Measurements from ENCODE around the gene ISG15. TPM values are rescaled to one million over a fixed set of nuclear protein-coding genes. Genes with fewer than 3 reads are reported as not detected.
"Not testable (repeated sequence)": the region's sequence is repeated elsewhere in the genome, so short reads cannot be mapped to it uniquely, and the experiment has no call there.

ISG15 gene
- total RNA-seq, 6 experiments from 2014 or later = 38.4 to 89.1 (median 42.1) TPM

GRCh38 chr1:1054099-1054700 lies 40.9 kb downstream of the ISG15 start:
- Mint-ChIP-seq H3K27ac (no peak overlapping the region), H3K4me3 (no peak overlapping the region), H3K4me1 (ENCODE audit: low read depth) (peaks cover 9% of the 10 kb centered on the region; the same call in 1 of the 2 replicates), H3K36me3 (ENCODE audit: low read depth) (peaks cover 20% of the 10 kb centered on the region), H3K9me3 (no peaks in the 10 kb centered on the region), H3K27me3 (ENCODE audit: insufficient read depth) (peaks cover 12% of the 10 kb centered on the region)
- DNase-seq = no peak
- TF ChIP-seq, protein P1, sequence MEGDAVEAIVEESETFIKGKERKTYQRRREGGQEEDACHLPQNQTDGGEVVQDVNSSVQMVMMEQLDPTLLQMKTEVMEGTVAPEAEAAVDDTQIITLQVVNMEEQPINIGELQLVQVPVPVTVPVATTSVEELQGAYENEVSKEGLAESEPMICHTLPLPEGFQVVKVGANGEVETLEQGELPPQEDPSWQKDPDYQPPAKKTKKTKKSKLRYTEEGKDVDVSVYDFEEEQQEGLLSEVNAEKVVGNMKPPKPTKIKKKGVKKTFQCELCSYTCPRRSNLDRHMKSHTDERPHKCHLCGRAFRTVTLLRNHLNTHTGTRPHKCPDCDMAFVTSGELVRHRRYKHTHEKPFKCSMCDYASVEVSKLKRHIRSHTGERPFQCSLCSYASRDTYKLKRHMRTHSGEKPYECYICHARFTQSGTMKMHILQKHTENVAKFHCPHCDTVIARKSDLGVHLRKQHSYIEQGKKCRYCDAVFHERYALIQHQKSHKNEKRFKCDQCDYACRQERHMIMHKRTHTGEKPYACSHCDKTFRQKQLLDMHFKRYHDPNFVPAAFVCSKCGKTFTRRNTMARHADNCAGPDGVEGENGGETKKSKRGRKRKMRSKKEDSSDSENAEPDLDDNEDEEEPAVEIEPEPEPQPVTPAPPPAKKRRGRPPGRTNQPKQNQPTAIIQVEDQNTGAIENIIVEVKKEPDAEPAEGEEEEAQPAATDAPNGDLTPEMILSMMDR (IDR thresholded peaks at IDR 0.05) = no peak

DNA sequence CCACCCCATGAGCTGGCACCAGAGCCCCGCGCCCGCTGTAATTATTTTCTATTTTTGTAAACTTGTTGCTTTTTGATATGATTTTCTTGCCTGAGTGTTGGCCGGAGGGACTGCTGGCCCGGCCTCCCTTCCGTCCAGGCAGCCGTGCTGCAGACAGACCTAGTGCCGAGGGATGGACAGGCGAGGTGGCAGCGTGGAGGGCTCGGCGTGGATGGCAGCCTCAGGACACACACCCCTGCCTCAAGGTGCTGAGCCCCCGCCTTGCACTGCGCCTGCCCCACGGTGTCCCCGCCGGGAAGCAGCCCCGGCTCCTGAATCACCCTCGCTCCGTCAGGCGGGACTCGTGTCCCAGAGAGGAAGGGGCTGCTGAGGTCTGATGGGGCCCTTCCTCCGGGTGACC lies 41.7 kb downstream of the ISG15 start:
- H3K27me3 Mint-ChIP-seq (ENCODE audit: insufficient read depth) = peaks cover 12% of the 10 kb centered on the region
- H3K9me3 Mint-ChIP-seq = no peaks in the 10 kb centered on the region
- H3K4me1 Mint-ChIP-seq (ENCODE audit: low read depth) = peaks cover 9% of the 10 kb centered on the region; the same call in 1 of the 2 replicates
- TF ChIP-seq, protein P1 (IDR thresholded peaks at IDR 0.05) = no peak
- H3K4me3 Mint-ChIP-seq = no peak overlapping the region
- DNase-seq = no peak
- no peak overlapping the region for H3K27ac Mint-ChIP-seq
- peaks cover 20% of the 10 kb centered on the region for H3K36me3 Mint-ChIP-seq (ENCODE audit: low read depth)

- no peak for DNase-seq
- H3K9me3 Mint-ChIP-seq = no peaks in the 10 kb centered on the region
- H3K4me3 Mint-ChIP-seq = no peak overlapping the region; the same call in 1 of the 2 replicates
- peaks cover 14% of the 10 kb centered on the region for H3K27me3 Mint-ChIP-seq (ENCODE audit: insufficient read depth)
- peaks cover 20% of the 10 kb centered on the region for H3K36me3 Mint-ChIP-seq (ENCODE audit: low read depth)
- peaks cover 9% of the 10 kb centered on the region; the same call in 1 of the 2 replicates for H3K4me1 Mint-ChIP-seq (ENCODE audit: low read depth)
- TF ChIP-seq, protein P1 (IDR thresholded peaks at IDR 0.05) = no peak
- H3K27ac Mint-ChIP-seq = no peak overlapping the region
Measured at GRCh38 chr1:1055841-1056736, 42.8 kb downstream of the ISG15 start.

DNA sequence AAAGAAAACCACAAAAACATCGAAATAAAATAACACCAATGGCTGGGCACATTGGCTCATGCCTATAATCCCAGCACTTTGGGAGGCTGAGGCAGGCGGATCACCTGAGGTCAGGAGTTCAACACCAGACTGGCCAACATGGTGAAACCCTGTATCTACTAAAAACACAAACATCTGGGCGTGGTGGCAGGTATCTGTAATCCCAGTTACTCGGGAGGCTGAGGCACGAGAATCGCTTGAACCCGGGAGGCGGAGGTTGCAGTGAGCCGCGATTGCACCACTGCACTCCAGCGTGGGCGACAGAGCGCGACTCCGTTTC lies 44.4 kb downstream of the ISG15 start:
- peaks cover 12% of the 10 kb centered on the region for H3K36me3 Mint-ChIP-seq (ENCODE audit: low read depth)
- not testable (repeated sequence) for H3K4me1 Mint-ChIP-seq (ENCODE audit: low read depth)
- H3K27me3 Mint-ChIP-seq (ENCODE audit: insufficient read depth) = peaks cover 15% of the 10 kb centered on the region

DNA sequence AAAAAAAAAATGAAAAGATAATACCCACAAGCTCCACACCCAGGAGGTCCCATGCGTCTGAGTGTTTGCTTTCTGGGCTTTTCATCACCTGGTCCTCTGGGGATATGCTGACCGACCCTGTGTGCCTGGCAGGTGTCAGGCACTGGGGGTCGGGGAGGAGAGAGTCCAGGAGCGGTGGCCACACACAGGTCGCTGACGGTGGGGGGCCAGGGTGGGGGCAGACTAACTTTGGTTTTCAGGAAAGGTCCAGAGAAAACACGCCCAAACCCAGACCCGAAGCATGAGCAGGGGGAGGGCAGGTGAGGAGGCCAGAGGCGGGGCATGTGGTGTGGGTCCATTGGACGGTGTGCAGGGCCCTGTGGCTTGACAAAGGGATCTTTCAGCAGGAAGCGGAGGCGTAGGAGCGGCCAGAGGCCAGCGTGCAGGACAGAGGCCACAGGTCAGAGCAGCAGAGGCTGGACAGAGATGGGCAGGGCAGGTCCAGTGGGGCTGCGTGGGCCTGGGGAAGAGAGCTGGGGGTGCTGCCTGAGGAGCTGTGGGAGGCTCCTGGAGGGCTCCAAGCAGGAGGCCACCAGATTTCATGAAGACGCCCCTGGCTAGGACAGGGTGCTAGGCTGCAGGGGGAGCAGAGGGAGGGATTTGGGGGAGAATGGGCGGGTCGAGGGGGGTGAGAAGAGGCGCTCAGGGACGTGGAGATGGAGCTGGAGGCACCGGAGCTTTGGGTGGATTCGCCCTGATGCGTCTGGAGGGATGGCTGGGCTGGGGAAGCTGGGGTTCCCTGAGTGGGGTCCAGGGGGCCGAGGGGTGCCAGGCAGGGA lies 45.0 kb downstream of the ISG15 start:
- Mint-ChIP-seq H3K27ac (0 out of 2 replicates have a peak overlapping the region, but pooled peaks have one; percentile 11), H3K9me3 (no peaks in the 10 kb centered on the region), H3K27me3 (ENCODE audit: insufficient read depth) (peaks cover 13% of the 10 kb centered on the region), H3K4me3 (peak overlapping the region; percentile 84), H3K36me3 (ENCODE audit: low read depth) (peaks cover 7% of the 10 kb centered on the region), H3K4me1 (ENCODE audit: low read depth) (peaks cover 9% of the 10 kb centered on the region; the same call in 1 of the 2 replicates)
- no peak for DNase-seq
- TF ChIP-seq, protein P1 (IDR thresholded peaks at IDR 0.05) = no peak

More for the DNA sequence above, 44.4 kb downstream of the ISG15 start:
- not testable (repeated sequence) for H3K9me3 Mint-ChIP-seq, H3K27ac Mint-ChIP-seq, DNase-seq
- peak overlapping the region; percentile 84; the same call in 1 of the 2 replicates for H3K4me3 Mint-ChIP-seq

All from HFFc6 (cell line).